ENCODE data around the gene EPYC. TPM values are rescaled to one million over a fixed set of nuclear protein-coding genes. Genes with fewer than 3 reads are reported as not detected.

The EPYC gene
- total RNA-seq, 3 donors from 2014 or later = not detected

DNA sequence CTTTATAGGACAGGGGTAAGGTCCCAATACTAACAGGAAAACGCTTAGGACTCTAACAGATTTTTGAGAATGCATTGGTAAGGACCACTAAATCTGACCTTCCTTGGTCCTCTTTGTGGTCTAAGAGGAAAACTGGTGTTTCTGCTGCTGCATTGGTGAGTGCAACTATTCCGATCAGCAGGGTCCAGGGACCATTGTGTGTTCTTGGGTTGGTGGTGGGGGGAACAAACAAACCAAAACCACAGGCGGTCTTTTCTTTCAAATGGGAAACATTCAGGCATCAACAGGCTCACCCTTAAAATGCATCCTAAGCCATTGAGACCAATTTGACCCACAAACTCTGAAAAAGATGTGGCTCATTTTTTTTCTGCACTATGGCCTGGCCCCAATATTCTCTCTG is 20.7 kb downstream of the EPYC start:
- no peak overlapping the region for H3K4me3 ChIP-seq
- TF ChIP-seq POLR2A (IDR thresholded peaks at IDR 0.05) = no peak
- TF ChIP-seq POLR2AphosphoS5 (IDR thresholded peaks at IDR 0.05) = no peak
- TF ChIP-seq, protein P1, sequence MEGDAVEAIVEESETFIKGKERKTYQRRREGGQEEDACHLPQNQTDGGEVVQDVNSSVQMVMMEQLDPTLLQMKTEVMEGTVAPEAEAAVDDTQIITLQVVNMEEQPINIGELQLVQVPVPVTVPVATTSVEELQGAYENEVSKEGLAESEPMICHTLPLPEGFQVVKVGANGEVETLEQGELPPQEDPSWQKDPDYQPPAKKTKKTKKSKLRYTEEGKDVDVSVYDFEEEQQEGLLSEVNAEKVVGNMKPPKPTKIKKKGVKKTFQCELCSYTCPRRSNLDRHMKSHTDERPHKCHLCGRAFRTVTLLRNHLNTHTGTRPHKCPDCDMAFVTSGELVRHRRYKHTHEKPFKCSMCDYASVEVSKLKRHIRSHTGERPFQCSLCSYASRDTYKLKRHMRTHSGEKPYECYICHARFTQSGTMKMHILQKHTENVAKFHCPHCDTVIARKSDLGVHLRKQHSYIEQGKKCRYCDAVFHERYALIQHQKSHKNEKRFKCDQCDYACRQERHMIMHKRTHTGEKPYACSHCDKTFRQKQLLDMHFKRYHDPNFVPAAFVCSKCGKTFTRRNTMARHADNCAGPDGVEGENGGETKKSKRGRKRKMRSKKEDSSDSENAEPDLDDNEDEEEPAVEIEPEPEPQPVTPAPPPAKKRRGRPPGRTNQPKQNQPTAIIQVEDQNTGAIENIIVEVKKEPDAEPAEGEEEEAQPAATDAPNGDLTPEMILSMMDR (IDR thresholded peaks at IDR 0.05) = no peak
- H3K9me3 ChIP-seq = peaks cover 0 to 8% of the 10 kb centered on the region in 2 donors
- intact Hi-C loops (cut with DNase I; ENCODE audit: low total_unique reads) = no loop called here
- no peak for DNase-seq (ENCODE audit: low spot score in 2 of 2)
- H3K27ac ChIP-seq = no peak overlapping the region
- no peaks in the 10 kb centered on the region for H3K27me3 ChIP-seq
- H3K36me3 ChIP-seq = no peaks in the 10 kb centered on the region
- no peaks in the 10 kb centered on the region for H3K4me1 ChIP-seq

GRCh38 chr12:90982170-90982569 is 22.6 kb downstream of the EPYC start:
- intact Hi-C loops (cut with DNase I; ENCODE audit: low total_unique reads) = no loop called here

GRCh38 chr12:90979951-90980350 is 24.8 kb downstream of the EPYC start:
- Histone ChIP-seq H3K4me3 (peak overlapping the region in 1 of 3 donors; percentile 4), H3K27me3 (no peaks in the 10 kb centered on the region), H3K27ac (peak overlapping the region in 1 of 2 donors; percentile 33), H3K9me3 (peaks cover 0 to 8% of the 10 kb centered on the region in 2 donors), H3K4me1 (no peaks in the 10 kb centered on the region), H3K36me3 (no peaks in the 10 kb centered on the region)
- no peak for DNase-seq (ENCODE audit: low spot score in 2 of 2)
- intact Hi-C loops (cut with DNase I; ENCODE audit: low total_unique reads) = no loop called here
- no peak for TF ChIP-seq POLR2AphosphoS5 (IDR thresholded peaks at IDR 0.05)
- TF ChIP-seq POLR2A (IDR thresholded peaks at IDR 0.05) = no peak
- TF ChIP-seq, protein P1 (IDR thresholded peaks at IDR 0.05) = no peak

More at GRCh38 chr12:90982170-90982569, 22.6 kb downstream of the EPYC start:
- Histone ChIP-seq H3K27ac (no peak overlapping the region), H3K36me3 (no peaks in the 10 kb centered on the region), H3K9me3 (peaks cover 0 to 8% of the 10 kb centered on the region in 2 donors), H3K27me3 (no peaks in the 10 kb centered on the region), H3K4me1 (no peaks in the 10 kb centered on the region), H3K4me3 (no peak overlapping the region)
- no peak for TF ChIP-seq POLR2A (IDR thresholded peaks at IDR 0.05)
- no peak for TF ChIP-seq POLR2AphosphoS5 (IDR thresholded peaks at IDR 0.05)
- TF ChIP-seq, protein P1 (IDR thresholded peaks at IDR 0.05) = no peak
- DNase-seq (ENCODE audit: low spot score in 2 of 2) = no peak

GRCh38 chr12:90979019-90979418 is 25.8 kb downstream of the EPYC start:
- Histone ChIP-seq H3K4me1 (no peaks in the 10 kb centered on the region), H3K9me3 (peaks cover 0 to 8% of the 10 kb centered on the region in 2 donors), H3K27ac (peak overlapping the region; percentile 33 to 40), H3K27me3 (no peaks in the 10 kb centered on the region), H3K4me3 (no peak overlapping the region), H3K36me3 (no peaks in the 10 kb centered on the region)
- intact Hi-C loops (cut with DNase I; ENCODE audit: low total_unique reads) = no loop called here
- no peak for DNase-seq (ENCODE audit: low spot score in 2 of 2)
- TF ChIP-seq, protein P1 (IDR thresholded peaks at IDR 0.05) = no peak
- TF ChIP-seq POLR2AphosphoS5 (IDR thresholded peaks at IDR 0.05) (no peak), POLR2A (IDR thresholded peaks at IDR 0.05) (no peak)

GRCh38 chr12:90978117-90978770 is 26.5 kb downstream of the EPYC start:
- Histone ChIP-seq H3K9me3 (peaks cover 0 to 4% of the 10 kb centered on the region in 2 donors), H3K27ac (peak overlapping the region; percentile 6 to 41), H3K27me3 (no peaks in the 10 kb centered on the region), H3K4me1 (no peaks in the 10 kb centered on the region), H3K36me3 (no peaks in the 10 kb centered on the region), H3K4me3 (no peak overlapping the region)
- no peak for DNase-seq (ENCODE audit: low spot score in 2 of 2)
- TF ChIP-seq POLR2AphosphoS5 (IDR thresholded peaks at IDR 0.05) = no peak
- TF ChIP-seq, protein P1 (IDR thresholded peaks at IDR 0.05) = peak; percentile 53 to 69 (median 60)
- intact Hi-C loops (cut with DNase I; ENCODE audit: low total_unique reads) = no loop called here

Measured in breast epithelium (tissue), 4 donors.